Activated CD4-positive, alpha-beta T cell treated with anti-CD3 and anti-CD28 coated beads for 36 hours (primary cell): ENCODE results near the gene KIFAP3. TPM values are rescaled to one million over a fixed set of nuclear protein-coding genes. Genes with fewer than 3 reads are reported as not detected.
A peak's percentile ranks its signal among the peaks of the same experiment; 100 is the strongest.
"Not testable (repeated sequence)": the region's sequence is repeated elsewhere in the genome, so short reads cannot be mapped to it uniquely, and the experiment has no call there.

Experiments
- ATAC-seq: fragments of 200-7000 bp; cut with Tn5 transposase; one replicate; pipeline ENCODE4 v1.10.0; 2021; ENCODE audit warnings: mild to moderate bottlenecking, moderate library complexity
- CTCF ChIA-PET: fragments of 350-600 bp; sonication (Branson Sonifier 250); formaldehyde crosslinking; loops from one replicate; lab custom pipeline; 2021; ENCODE audit warnings: antibody characterized with exemption; lab: Charles Lee
- POLR2A ChIA-PET: fragments of 350-600 bp; sonication (Branson Sonifier 250); formaldehyde crosslinking; loops from one replicate; lab custom pipeline; 2021; ENCODE audit warnings: antibody characterized with exemption, inconsistent platforms; lab: Charles Lee
- DNase-seq: peaks from one replicate; pipeline ENCODE4 v3.0.0-alpha.2; 2020
- H3K27ac Mint-ChIP-seq: one replicate; pipeline ENCODE4 v1.8.0; 2021; ENCODE audit warnings: mixed read lengths
- H3K27me3 Mint-ChIP-seq: one replicate; pipeline ENCODE4 v1.8.0; 2021; ENCODE audit warnings: mixed read lengths
- H3K36me3 Mint-ChIP-seq: one replicate; pipeline ENCODE4 v1.8.0; 2021; ENCODE audit warnings: low read depth, mixed read lengths
- H3K4me1 Mint-ChIP-seq: one replicate; pipeline ENCODE4 v1.8.0; 2021; ENCODE audit warnings: mixed read lengths
- H3K4me3 Mint-ChIP-seq: one replicate; pipeline ENCODE4 v1.8.0; 2021; ENCODE audit warnings: mild to moderate bottlenecking, moderate library complexity, mixed read lengths
- H3K9me3 Mint-ChIP-seq: one replicate; pipeline ENCODE4 v1.8.0; 2021; ENCODE audit warnings: low read depth, mixed read lengths
- intact Hi-C, 2 experiments: fragments of 100-400 bp; cut with DNase I in 1 of 2; cut with micrococcal nuclease in 1 of 2; formaldehyde crosslinking; loops; one replicate each; pipeline versions ENCODE4 v1.14.2 to v1.15.1; 2022 to 2024; cut with DNase I, micrococcal nuclease
- total RNA-seq, 2 experiments: library from RNA; stranded (reverse); gene quantifications; one replicate each; pipeline ENCODE4 v1.2.3, GENCODE V29; 2021

The KIFAP3 gene
- total RNA-seq, result 10 to 100 TPM; 10.9 to 11.5 TPM

- Mint-ChIP-seq H3K27me3 (no peaks in the 10 kb centered on the region), H3K4me3 (peak within 1 kb of the TSS; percentile 96), H3K27ac (peak within 1 kb of the TSS; percentile 87), H3K9me3 (peaks cover 8% of the 10 kb centered on the region), H3K4me1 (peaks cover 43% of the 10 kb centered on the region), H3K36me3 (no peaks in the 10 kb centered on the region)
- DNase-seq (peak; percentile 98), ATAC-seq (peak; percentile 99)
- ChIA-PET CTCF (interaction anchor here (0.7 to 1.3 kb wide), 6 partner anchors 9 to 203 kb away, joined by 3 to 5 read pairs (median 4); no protein-coding TSS in a partner anchor), POLR2A (interaction anchor here (0.5 to 1.0 kb wide), 2 partner anchors 183 to 1239 kb away, joined by 3 to 6 read pairs; partner anchors contain the start of gene FMO4)
- intact Hi-C loops, result loop anchor here (1.0 to 10.0 kb wide), 10 partner anchors 180 to 1240 kb away; partner anchors contain the start of genes GORAB (in 2 of the 2), METTL18 (in 2 of the 2), BLZF1 (in 1 of the 2) and FMO4 (in 1 of the 2)
Measured at GRCh38 chr1:170074250-170075157, at the start of gene KIFAP3. TSS of gene KIFAP3 (minus strand) at chr1:170074695. CDS start at chr1:170074467, 228 bp downstream.

GRCh38 chr1:170122366-170122765 lies 47.9 kb upstream of the KIFAP3 start:
- H3K27ac Mint-ChIP-seq, result no peak overlapping the region
- intact Hi-C loops, result no loop called here
- peaks cover 3% of the 10 kb centered on the region for H3K27me3 Mint-ChIP-seq
- DNase-seq (no peak), ATAC-seq (no peak)
- POLR2A ChIA-PET, result no interaction called here
- no peaks in the 10 kb centered on the region for H3K4me1 Mint-ChIP-seq
- peaks cover 5% of the 10 kb centered on the region for H3K9me3 Mint-ChIP-seq
- CTCF ChIA-PET, result no interaction called here
- no peak overlapping the region for H3K4me3 Mint-ChIP-seq
- no peaks in the 10 kb centered on the region for H3K36me3 Mint-ChIP-seq

GRCh38 chr1:170114906-170115305 lies 40.4 kb upstream of the KIFAP3 start:
- ChIA-PET POLR2A (no interaction called here), CTCF (no interaction called here)
- Mint-ChIP-seq H3K4me1 (no peaks in the 10 kb centered on the region), H3K4me3 (no peak overlapping the region), H3K27ac (no peak overlapping the region), H3K36me3 (no peaks in the 10 kb centered on the region), H3K9me3 (no peaks in the 10 kb centered on the region), H3K27me3 (peaks cover 17% of the 10 kb centered on the region)
- ATAC-seq (no peak), DNase-seq (no peak)
- intact Hi-C loops, result no loop called here

- intact Hi-C loops, H3K36me3 Mint-ChIP-seq, H3K9me3 Mint-ChIP-seq, H3K27ac Mint-ChIP-seq, ATAC-seq, POLR2A ChIA-PET, H3K4me1 Mint-ChIP-seq, H3K4me3 Mint-ChIP-seq, DNase-seq, CTCF ChIA-PET: not testable (repeated sequence)
- peaks cover 16% of the 10 kb centered on the region for H3K27me3 Mint-ChIP-seq
Measured at GRCh38 chr1:170113140-170113539, 38.6 kb upstream of the KIFAP3 start.

GRCh38 chr1:170097449-170097948 lies 23.0 kb upstream of the KIFAP3 start:
- DNase-seq, result no peak
- H3K9me3 Mint-ChIP-seq, result no peaks in the 10 kb centered on the region
- no peak overlapping the region for H3K4me3 Mint-ChIP-seq
- ChIA-PET CTCF (interaction anchor here (1.4 kb wide), 1 partner anchor 23 kb away, joined by 5 read pairs; the partner anchor contains the start of gene KIFAP3), POLR2A (no interaction called here)
- H3K27me3 Mint-ChIP-seq, result peaks cover 12% of the 10 kb centered on the region
- no peak overlapping the region for H3K27ac Mint-ChIP-seq
- H3K4me1 Mint-ChIP-seq, result no peaks in the 10 kb centered on the region
- no peaks in the 10 kb centered on the region for H3K36me3 Mint-ChIP-seq
- intact Hi-C loops, result no loop called here
- ATAC-seq, result no peak

- ChIA-PET POLR2A (no interaction called here), CTCF (no interaction called here)
- no peak overlapping the region for H3K4me3 Mint-ChIP-seq
- H3K4me1 Mint-ChIP-seq, result no peaks in the 10 kb centered on the region
- no peak for ATAC-seq
- no peak for DNase-seq
- H3K27ac Mint-ChIP-seq, result no peak overlapping the region
- intact Hi-C loops, result no loop called here
- peaks cover 10% of the 10 kb centered on the region for H3K27me3 Mint-ChIP-seq
- no peaks in the 10 kb centered on the region for H3K9me3 Mint-ChIP-seq
- H3K36me3 Mint-ChIP-seq, result no peaks in the 10 kb centered on the region
Measured at GRCh38 chr1:170096806-170097340, 22.4 kb upstream of the KIFAP3 start.

GRCh38 chr1:170095976-170096748 lies 21.7 kb upstream of the KIFAP3 start:
- H3K4me1 Mint-ChIP-seq, result no peaks in the 10 kb centered on the region
- H3K27ac Mint-ChIP-seq, result no peak overlapping the region
- H3K4me3 Mint-ChIP-seq, result no peak overlapping the region
- H3K36me3 Mint-ChIP-seq, result no peaks in the 10 kb centered on the region
- CTCF ChIA-PET, result no interaction called here
- ATAC-seq, result no peak
- intact Hi-C loops, result no loop called here
- peaks cover 10% of the 10 kb centered on the region for H3K27me3 Mint-ChIP-seq
- DNase-seq, result no peak
- H3K9me3 Mint-ChIP-seq, result peaks cover 2% of the 10 kb centered on the region
- POLR2A ChIA-PET, result no interaction called here

- POLR2A ChIA-PET, CTCF ChIA-PET, ATAC-seq, H3K4me3 Mint-ChIP-seq, H3K9me3 Mint-ChIP-seq, H3K4me1 Mint-ChIP-seq, H3K36me3 Mint-ChIP-seq, intact Hi-C loops, DNase-seq, H3K27ac Mint-ChIP-seq: not testable (repeated sequence)
- peaks cover 10% of the 10 kb centered on the region for H3K27me3 Mint-ChIP-seq
Measured at GRCh38 chr1:170094697-170095616, 20.5 kb upstream of the KIFAP3 start.

GRCh38 chr1:170086399-170087032 lies 12.0 kb upstream of the KIFAP3 start:
- Mint-ChIP-seq H3K4me3 (no peak overlapping the region), H3K27ac (no peak overlapping the region), H3K9me3 (no peaks in the 10 kb centered on the region), H3K36me3 (no peaks in the 10 kb centered on the region), H3K4me1 (no peaks in the 10 kb centered on the region), H3K27me3 (peaks cover 7% of the 10 kb centered on the region)
- ChIA-PET CTCF (interaction anchor here (1.2 kb wide), 1 partner anchor 10 kb away, joined by 3 read pairs; no protein-coding TSS in a partner anchor), POLR2A (no interaction called here)
- no peak for DNase-seq
- ATAC-seq, result no peak
- intact Hi-C loops, result no loop called here

- intact Hi-C loops, result no loop called here
- H3K4me3 Mint-ChIP-seq, result no peak overlapping the region
- POLR2A ChIA-PET, result no interaction called here
- H3K27ac Mint-ChIP-seq, result no peak overlapping the region
- no peaks in the 10 kb centered on the region for H3K9me3 Mint-ChIP-seq
- DNase-seq (no peak), ATAC-seq (no peak)
- CTCF ChIA-PET, result interaction anchor here (1.2 kb wide), 1 partner anchor 9 kb away, joined by 3 read pairs; no protein-coding TSS in a partner anchor
- H3K36me3 Mint-ChIP-seq, result no peaks in the 10 kb centered on the region
- H3K4me1 Mint-ChIP-seq, result no peaks in the 10 kb centered on the region
- peaks cover 7% of the 10 kb centered on the region for H3K27me3 Mint-ChIP-seq
Measured at GRCh38 chr1:170085091-170085490, 10.6 kb upstream of the KIFAP3 start.
